8988T (cell line): ENCODE data around the gene PIERCE2.
"Not testable (repeated sequence)": the region's sequence is repeated elsewhere in the genome, so short reads cannot be mapped to it uniquely, and the experiment has no call there.

Experiments used
- DNase-seq: peaks from one replicate; pipeline ENCODE4 v3.0.0; 2011

Gene PIERCE2

GRCh38 chr15:55434989-55435825, 26.9 kb downstream of the PIERCE2 start:
- no peak for DNase-seq

- DNase-seq = not testable (repeated sequence)
Measured at GRCh38 chr15:55443141-55443540, 34.8 kb downstream of the PIERCE2 start.

- not testable (repeated sequence) for DNase-seq
Measured at GRCh38 chr15:55445936-55446335, 37.6 kb downstream of the PIERCE2 start.

- not testable (repeated sequence) for DNase-seq
Measured at GRCh38 chr15:55446379-55447029, 38.2 kb downstream of the PIERCE2 start.

GRCh38 chr15:55447030-55447394, 38.7 kb downstream of the PIERCE2 start:
- DNase-seq = not testable (repeated sequence)

DNA sequence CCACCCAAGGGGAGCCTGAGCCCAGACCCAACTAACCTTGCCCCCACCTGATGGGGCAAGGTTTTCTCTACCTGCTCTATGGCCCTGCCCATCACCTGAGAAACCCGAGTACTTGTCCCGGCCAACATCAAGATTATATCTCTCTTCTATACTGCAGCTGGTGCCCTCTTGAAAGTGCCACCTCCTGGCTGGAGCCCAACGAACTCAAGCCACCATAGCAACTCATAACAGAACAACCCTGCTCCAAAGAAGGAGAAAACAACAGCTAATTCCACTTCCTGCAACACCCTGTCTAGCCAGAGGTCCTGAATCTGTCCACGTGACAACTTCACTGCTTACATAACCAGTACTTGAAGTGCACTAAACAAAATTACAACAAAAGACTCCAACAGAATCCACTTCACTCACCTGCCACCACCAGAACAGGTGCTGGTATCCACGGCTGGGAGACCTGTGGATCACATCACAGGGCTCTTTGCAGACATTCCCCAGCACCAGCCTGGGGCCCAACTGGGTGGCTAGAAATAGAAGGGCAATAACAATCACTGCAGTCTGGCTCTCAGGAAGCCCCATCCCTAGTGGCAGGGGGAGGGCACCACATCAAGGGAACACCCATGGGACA, 49.2 kb downstream of the PIERCE2 start:
- no peak for DNase-seq

DNA sequence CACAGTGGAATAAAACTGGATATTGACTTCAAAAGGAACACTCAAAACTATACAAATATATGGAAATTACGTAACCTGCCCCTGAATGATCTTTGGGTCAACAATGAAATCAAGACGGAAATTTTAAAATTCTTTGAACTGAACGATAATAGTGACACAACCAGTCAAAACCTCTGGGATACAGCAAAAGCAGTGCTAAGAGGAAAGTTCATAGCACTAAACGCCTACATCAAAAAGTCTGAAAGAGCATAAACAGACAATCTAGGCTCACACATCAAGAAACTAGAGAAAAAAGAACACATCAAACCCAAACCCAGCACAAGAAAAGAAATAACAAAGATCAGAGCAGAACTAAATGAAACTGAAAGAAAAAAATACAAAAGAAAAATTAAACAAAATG, 53.2 kb downstream of the PIERCE2 start:
- no peak for DNase-seq

GRCh38 chr15:55468321-55468720, 60.0 kb downstream of the PIERCE2 start:
- no peak for DNase-seq
